Thoracic aorta (tissue), 2 donors: ENCODE measurements around the gene CTNNBL1. TPM values are rescaled to one million over a fixed set of nuclear protein-coding genes. Genes with fewer than 3 reads are reported as not detected.
"Not testable (repeated sequence)": the region's sequence is repeated elsewhere in the genome, so short reads cannot be mapped to it uniquely, and the experiment has no call there.

Source experiments
- ATAC-seq: fragments of 150-250 bp; one replicate; pipeline ENCODE4 v1.8.0; 2017; ENCODE audit warnings: low read depth; ENCODE audit not compliant: insufficient number of reproducible peaks, low FRiP score
- DNase-seq: peaks from one replicate; pipeline ENCODE4 v3.0.0-alpha.2; 2020; ENCODE audit warnings: low spot score
- H3K27ac ChIP-seq, 2 donors: fragments of 200-600 bp; sonication (generic); 1 replicate in 1 of 2; 2 replicates in 1 of 2; pipeline ENCODE4 v1.5.1; 2016; ENCODE audit warnings: mild to moderate bottlenecking in 2 of 2, moderate library complexity in 2 of 2
- H3K27me3 ChIP-seq: fragments of 200-600 bp; sonication (generic); replicated peaks from 2 replicates; pipeline ENCODE4 v1.6.0; 2016; ENCODE audit warnings: mild to moderate bottlenecking; ENCODE audit not compliant: insufficient read depth
- H3K36me3 ChIP-seq: fragments of 200-600 bp; sonication (generic); one replicate; pipeline ENCODE4 v1.5.1; 2016
- H3K4me1 ChIP-seq, 2 donors: fragments of 200-600 bp; sonication (generic); 1 replicate in 1 of 2; 2 replicates in 1 of 2; pipeline versions ENCODE4 v1.5.1 to v1.6.0; 2016; ENCODE audit warnings: low read depth in 2 of 2, mild to moderate bottlenecking in 1 of 2; ENCODE audit not compliant: control insufficient read depth in 1 of 2
- H3K4me3 ChIP-seq: fragments of 200-600 bp; sonication (generic); 2 replicates; pipeline ENCODE4 v1.5.1; 2016; ENCODE audit warnings: mild to moderate bottlenecking
- H3K9me3 ChIP-seq: fragments of 200-600 bp; sonication (generic); 2 replicates; pipeline ENCODE4 v1.5.1; 2016
- total RNA-seq, 2 donors: library from RNA; depleted of rRNA; stranded (reverse); fragments of >200 nt; gene quantifications; one replicate each; pipeline versions ENCODE4 v1.1.0 to v1.2.3, GENCODE V29; 2016
- TF ChIP-seq, protein P1 (sequence below): fragments of 200-600 bp; sonication (generic); IDR thresholded peaks from one replicate; pipeline ENCODE4 v1.5.1; 2019; ENCODE audit warnings: antibody characterized with exemption

Gene CTNNBL1
- total RNA-seq, 2 donors from 2014 or later = 22.6 to 34.3 TPM

DNA sequence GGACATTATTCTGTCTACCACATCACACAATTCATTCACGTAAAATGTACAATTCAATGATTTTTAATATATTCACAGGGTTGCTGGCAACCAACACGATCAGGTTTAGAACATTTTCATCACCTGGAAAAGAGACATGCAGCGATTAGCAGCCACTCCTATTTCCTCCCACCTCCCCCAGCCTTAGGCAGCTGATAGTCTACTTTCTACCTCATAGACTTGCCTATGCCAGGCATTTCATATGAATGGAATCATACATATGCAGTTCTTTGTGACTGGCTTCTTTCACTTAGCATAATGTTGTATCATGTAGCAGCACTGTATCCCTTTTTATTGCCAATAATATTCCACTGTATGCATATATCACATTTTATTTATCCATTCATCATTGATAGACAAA, 31.5 kb upstream of the CTNNBL1 start:
- no peak overlapping the region for H3K4me3 ChIP-seq

GRCh38 chr20:37664595-37664994, 29.2 kb upstream of the CTNNBL1 start:
- DNase-seq, H3K27me3 ChIP-seq, H3K36me3 ChIP-seq, H3K27ac ChIP-seq, ATAC-seq, H3K4me3 ChIP-seq, H3K4me1 ChIP-seq, H3K9me3 ChIP-seq: not testable (repeated sequence)

More for the DNA sequence above, 31.5 kb upstream of the CTNNBL1 start:
- ATAC-seq (no peak), DNase-seq (no peak)
- H3K9me3 ChIP-seq = no peaks in the 10 kb centered on the region
- TF ChIP-seq, protein P1, sequence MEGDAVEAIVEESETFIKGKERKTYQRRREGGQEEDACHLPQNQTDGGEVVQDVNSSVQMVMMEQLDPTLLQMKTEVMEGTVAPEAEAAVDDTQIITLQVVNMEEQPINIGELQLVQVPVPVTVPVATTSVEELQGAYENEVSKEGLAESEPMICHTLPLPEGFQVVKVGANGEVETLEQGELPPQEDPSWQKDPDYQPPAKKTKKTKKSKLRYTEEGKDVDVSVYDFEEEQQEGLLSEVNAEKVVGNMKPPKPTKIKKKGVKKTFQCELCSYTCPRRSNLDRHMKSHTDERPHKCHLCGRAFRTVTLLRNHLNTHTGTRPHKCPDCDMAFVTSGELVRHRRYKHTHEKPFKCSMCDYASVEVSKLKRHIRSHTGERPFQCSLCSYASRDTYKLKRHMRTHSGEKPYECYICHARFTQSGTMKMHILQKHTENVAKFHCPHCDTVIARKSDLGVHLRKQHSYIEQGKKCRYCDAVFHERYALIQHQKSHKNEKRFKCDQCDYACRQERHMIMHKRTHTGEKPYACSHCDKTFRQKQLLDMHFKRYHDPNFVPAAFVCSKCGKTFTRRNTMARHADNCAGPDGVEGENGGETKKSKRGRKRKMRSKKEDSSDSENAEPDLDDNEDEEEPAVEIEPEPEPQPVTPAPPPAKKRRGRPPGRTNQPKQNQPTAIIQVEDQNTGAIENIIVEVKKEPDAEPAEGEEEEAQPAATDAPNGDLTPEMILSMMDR = no peak
- H3K27ac ChIP-seq = no peak overlapping the region
- H3K4me1 ChIP-seq = no peaks in the 10 kb centered on the region
- H3K27me3 ChIP-seq = no peaks in the 10 kb centered on the region
- no peaks in the 10 kb centered on the region for H3K36me3 ChIP-seq

DNA sequence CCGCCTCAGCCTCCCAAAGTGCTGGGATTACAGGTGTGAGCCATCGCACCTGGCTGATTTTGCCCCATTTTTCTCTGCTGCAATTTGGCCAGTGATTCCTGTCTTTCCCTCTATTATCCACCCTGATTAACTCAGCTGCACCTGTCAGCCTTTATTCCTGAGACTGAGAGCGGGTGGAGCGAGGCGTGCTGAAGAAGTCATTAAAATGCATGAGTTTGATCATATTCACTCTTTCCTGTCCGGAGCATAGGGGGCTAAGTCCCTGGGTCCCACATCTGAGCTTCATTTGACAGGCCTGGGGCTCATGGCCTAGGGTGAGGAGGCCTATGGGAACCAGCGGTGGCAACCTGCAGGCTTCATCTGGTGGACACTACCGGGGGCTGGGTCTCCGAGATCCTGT, 25.7 kb upstream of the CTNNBL1 start:
- no peaks in the 10 kb centered on the region for H3K9me3 ChIP-seq
- no peak overlapping the region for H3K27ac ChIP-seq
- no peak overlapping the region for H3K4me3 ChIP-seq
- H3K4me1 ChIP-seq = peaks cover 4 to 8% of the 10 kb centered on the region in 2 donors
- ATAC-seq (no peak), DNase-seq (no peak)
- H3K27me3 ChIP-seq = no peaks in the 10 kb centered on the region
- no peaks in the 10 kb centered on the region for H3K36me3 ChIP-seq
- TF ChIP-seq, protein P1 = no peak

- no peaks in the 10 kb centered on the region for H3K9me3 ChIP-seq
- H3K4me1 ChIP-seq = peaks cover 4 to 8% of the 10 kb centered on the region in 2 donors
- H3K27ac ChIP-seq = no peak overlapping the region
- H3K27me3 ChIP-seq = no peaks in the 10 kb centered on the region
- ATAC-seq (no peak), DNase-seq (no peak)
- H3K36me3 ChIP-seq = no peaks in the 10 kb centered on the region
- no peak overlapping the region for H3K4me3 ChIP-seq
- TF ChIP-seq, protein P1 = no peak
Observed at GRCh38 chr20:37669062-37669772, 24.6 kb upstream of the CTNNBL1 start.

DNA sequence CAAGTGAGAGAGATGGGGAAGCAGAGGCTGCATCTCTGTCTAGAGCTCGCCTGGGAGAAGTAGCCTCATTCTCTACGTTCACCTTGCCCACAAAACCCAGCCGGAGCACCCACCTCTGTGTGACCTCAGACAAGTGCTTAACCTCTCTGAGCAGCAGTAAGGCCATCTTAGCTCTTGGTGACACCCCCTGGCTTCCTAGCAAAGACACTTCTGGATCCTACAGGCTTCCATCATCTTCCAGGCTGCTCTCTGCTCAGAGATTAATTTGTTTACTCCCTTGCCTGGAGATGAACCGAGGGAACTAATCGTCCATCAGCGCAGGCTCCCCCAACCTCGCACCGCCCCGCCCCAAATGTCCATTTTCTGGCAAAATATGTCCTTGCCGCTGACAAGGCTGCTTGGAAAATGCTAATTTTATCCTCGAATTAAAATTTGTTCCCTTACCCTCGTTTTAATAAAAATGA, 24.0 kb upstream of the CTNNBL1 start:
- TF ChIP-seq, protein P1 = no peak
- H3K4me3 ChIP-seq = peak overlapping the region; percentile 52

More for the DNA sequence above, 24.0 kb upstream of the CTNNBL1 start:
- Histone ChIP-seq H3K9me3 (no peaks in the 10 kb centered on the region), H3K36me3 (no peaks in the 10 kb centered on the region), H3K27me3 (no peaks in the 10 kb centered on the region), H3K27ac (no peak overlapping the region), H3K4me1 (peaks cover 4 to 8% of the 10 kb centered on the region in 2 donors)
- ATAC-seq (no peak), DNase-seq (no peak)
